K562 (cell line): ENCODE results near the gene MCCD1. TPM values are rescaled to one million over a fixed set of nuclear protein-coding genes. Genes with fewer than 3 reads are reported as not detected.

Experiments
- CHD7 ChIP-seq: fragments of 200-600 bp; sonication (generic); IDR thresholded peaks from one replicate; pipeline ENCODE4 v1.6.1; 2012; ENCODE audit warnings: mild to moderate bottlenecking, low read depth, low read length, inconsistent platforms
- ZNF592 ChIP-seq: fragments of 450-650 bp; IDR thresholded peaks from 2 replicates; pipeline ENCODE4 v1.6.1; 2017; ENCODE audit warnings: antibody characterized with exemption, mild to moderate bottlenecking
- polyA plus RNA-seq, 8 experiments: library from polyadenylated mRNA; depleted of rRNA in 4 of 8; stranded (reverse) in 5 of 8; unstranded in 3 of 8; fragments of >200 nt; fragmentation: Nextera tagmentation in 2 of 8; fragmentation: Illumina TruSeq in 1 of 8; extraction: Ambion mirVana in 2 of 8; extraction: Trizol in 1 of 8; gene quantifications; 2 replicates each; pipeline versions ENCODE4 v1.2.1 to v1.2.3, GENCODE V29; 2011 to 2014; ENCODE audit warnings: inconsistent platforms in 1 of 8, missing spikeins in 1 of 8
- total RNA-seq, 7 experiments: library from RNA; depleted of rRNA in 6 of 7; stranded (reverse); fragments of >200 nt in 6 of 7; fragmentation: Illumina TruSeq in 2 of 7; extraction: Trizol in 2 of 7; gene quantifications; 2 replicates each; pipeline versions ENCODE4 v1.2.1 to v1.2.3, GENCODE V29; 2011 to 2021; ENCODE audit warnings: low replicate concordance in 1 of 7

MCCD1 gene
- total and polyA plus RNA-seq, 9 of the 15 experiments (the other 6 are each of a cell fraction or from before 2014, with no cell fraction given): not detected

- no peak for TF ChIP-seq CHD7
- no peak for TF ChIP-seq ZNF592
These were observed 1.9 kb downstream of the MCCD1 start (continued) for GRCh38 chr6:31530659-31531058.
